HepG2 (cell line): ENCODE measurements around the gene ARHGEF38. TPM values are rescaled to one million over a fixed set of nuclear protein-coding genes. Genes with fewer than 3 reads are reported as not detected.

ENCODE experiments used
- CHD4 ChIP-seq: fragments of 200-600 bp; sonication (generic); IDR thresholded peaks from 2 replicates; pipeline ENCODE4 v1.7.0; 2017; ENCODE audit warnings: mild to moderate bottlenecking, low read length, borderline replicate concordance
- GMEB2 ChIP-seq: IDR thresholded peaks from 2 replicates; pipeline ENCODE4 v1.6.1; 2016; ENCODE audit warnings: missing biosample characterization, missing genetic modification reagents, low read depth
- HHEX ChIP-seq: IDR thresholded peaks from 2 replicates; pipeline ENCODE4 v1.6.1; 2016; ENCODE audit warnings: control low read depth
- MAFF ChIP-seq: IDR thresholded peaks from 2 replicates; pipeline ENCODE4 v1.6.1; 2011; ENCODE audit warnings: low read depth, low read length, improper control_type of control experiment
- NR2C2 ChIP-seq: sonication (generic); formaldehyde crosslinking; IDR thresholded peaks from 2 replicates; pipeline ENCODE4 v1.4.0; 2020; ENCODE audit warnings: missing genetic modification reagents, mild to moderate bottlenecking, moderate library complexity, borderline replicate concordance
- PAXIP1 ChIP-seq: sonication (generic); formaldehyde crosslinking; conservative IDR thresholded peaks from 2 replicates; pipeline ENCODE4 v1.4.0; 2020; ENCODE audit warnings: mild to moderate bottlenecking, missing genetic modification reagents, moderate library complexity
- RARA ChIP-seq: IDR thresholded peaks from 2 replicates; pipeline ENCODE4 v1.6.1; 2016; ENCODE audit warnings: missing genetic modification reagents, missing compliant biosample characterization
- SP2 ChIP-seq: sonication (generic); formaldehyde crosslinking; IDR thresholded peaks from 2 replicates; pipeline ENCODE4 v1.5.1; 2020; ENCODE audit warnings: mild to moderate bottlenecking, missing genetic modification reagents
- THAP7 ChIP-seq: sonication (generic); formaldehyde crosslinking; IDR thresholded peaks from 2 replicates; pipeline ENCODE4 v1.8.1; 2023; ENCODE audit warnings: mild to moderate bottlenecking, missing genetic modification reagents
- XBP1 ChIP-seq: sonication (generic); formaldehyde crosslinking; IDR thresholded peaks from 2 replicates; pipeline ENCODE4 v1.5.0; 2020; ENCODE audit warnings: missing genetic modification reagents
- ZNF260 ChIP-seq: sonication (generic); formaldehyde crosslinking; IDR thresholded peaks from 2 replicates; pipeline ENCODE4 v1.4.0; 2020; ENCODE audit warnings: missing genetic modification reagents, low read depth, mild to moderate bottlenecking, borderline replicate concordance
- ZNF576 ChIP-seq: sonication (generic); formaldehyde crosslinking; IDR thresholded peaks from 2 replicates; pipeline ENCODE4 v1.4.0; 2020; ENCODE audit warnings: mild to moderate bottlenecking, missing genetic modification reagents
- ZNF737 ChIP-seq: sonication (generic); formaldehyde crosslinking; IDR thresholded peaks from 2 replicates; pipeline ENCODE4 v1.5.0; 2020; ENCODE audit warnings: missing genetic modification reagents, mild to moderate bottlenecking, borderline replicate concordance
- ZNF850 ChIP-seq: sonication (generic); formaldehyde crosslinking; conservative IDR thresholded peaks from 2 replicates; pipeline ENCODE4 v1.9.0; 2021; ENCODE audit warnings: mild to moderate bottlenecking, missing genetic modification reagents
- polyA plus RNA-seq, 8 experiments: library from polyadenylated mRNA; depleted of rRNA in 3 of 8; stranded (reverse) in 7 of 8; unstranded in 1 of 8; fragments of >200 nt; fragmentation: Illumina TruSeq in 4 of 8; extraction: Trizol in 4 of 8; gene quantifications; 2 replicates each; pipeline versions ENCODE4 v1.2.1 to v1.2.3, GENCODE V29; 2011 to 2016; ENCODE audit warnings: low read depth in 4 of 8, missing spikeins in 1 of 8, mixed read lengths in 1 of 8; ENCODE audit not compliant: insufficient read depth in 1 of 8
- total RNA-seq, 5 experiments: library from RNA; depleted of rRNA; stranded (reverse); fragments of >200 nt; fragmentation: Illumina TruSeq; extraction: Trizol; gene quantifications; 2 replicates each; pipeline ENCODE4 v1.2.3, GENCODE V29; 2016; ENCODE audit warnings: low read depth in 1 of 5

Gene ARHGEF38
- total and polyA plus RNA-seq, 2 of the 13 experiments (the other 11 are each of a cell fraction or from before 2014, with no cell fraction given): not detected

GRCh38 chr4:105719204-105719603, 166.8 kb downstream of the ARHGEF38 start (continued):
- no peak for TF ChIP-seq GMEB2 (CRISPR knock-in tag)
- TF ChIP-seq XBP1: no peak
- 0 out of 2 replicates have a peak, but pooled peaks have one; percentile 14 for TF ChIP-seq PAXIP1 (CRISPR knock-in tag)
- TF ChIP-seq ZNF260 (CRISPR knock-in tag): no peak
- no peak for TF ChIP-seq ZNF737 (CRISPR knock-in tag)
- TF ChIP-seq HHEX (CRISPR knock-in tag): no peak
- no peak for TF ChIP-seq ZNF850 (CRISPR knock-in tag)
- TF ChIP-seq RARA (CRISPR knock-in tag): no peak
- TF ChIP-seq CHD4: no peak
- peak; percentile 50; the same call in 1 of the 2 replicates for TF ChIP-seq NR2C2 (CRISPR knock-in tag)
- no peak for TF ChIP-seq ZNF576 (CRISPR knock-in tag)
- TF ChIP-seq MAFF: no peak
- no peak for TF ChIP-seq THAP7
- no peak for TF ChIP-seq SP2
